Activated T-helper 1 cell treated with anti-CD3 and anti-CD28 coated beads, Interleukin-2, amount 50 U/mL, for 16 hours (primary cell): ENCODE results near the gene MSI2.

Experiments
- DNase-seq, 2 donors: peaks; one replicate each; pipeline ENCODE4 v3.0.0-alpha.2; 2020; ENCODE audit warnings: low read depth in 1 of 2, low spot score in 1 of 2

The MSI2 gene

DNA sequence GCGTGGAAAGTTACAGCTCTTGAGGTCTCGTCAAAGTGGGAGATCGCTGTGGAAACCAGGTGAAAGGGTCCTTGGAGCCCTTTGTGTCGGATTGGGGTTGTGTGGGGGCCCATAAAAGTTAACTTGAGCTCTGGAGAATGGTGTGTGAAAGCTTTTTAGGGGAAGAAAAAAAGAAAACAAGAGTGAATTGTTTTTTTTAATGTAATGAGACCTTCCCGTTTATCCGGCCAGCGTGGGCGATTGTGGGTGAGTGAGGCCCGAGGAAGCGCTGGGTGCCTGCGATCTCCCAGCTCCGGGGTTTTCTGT, 150.6 kb downstream of the MSI2 start:
- no peak for DNase-seq

DNA sequence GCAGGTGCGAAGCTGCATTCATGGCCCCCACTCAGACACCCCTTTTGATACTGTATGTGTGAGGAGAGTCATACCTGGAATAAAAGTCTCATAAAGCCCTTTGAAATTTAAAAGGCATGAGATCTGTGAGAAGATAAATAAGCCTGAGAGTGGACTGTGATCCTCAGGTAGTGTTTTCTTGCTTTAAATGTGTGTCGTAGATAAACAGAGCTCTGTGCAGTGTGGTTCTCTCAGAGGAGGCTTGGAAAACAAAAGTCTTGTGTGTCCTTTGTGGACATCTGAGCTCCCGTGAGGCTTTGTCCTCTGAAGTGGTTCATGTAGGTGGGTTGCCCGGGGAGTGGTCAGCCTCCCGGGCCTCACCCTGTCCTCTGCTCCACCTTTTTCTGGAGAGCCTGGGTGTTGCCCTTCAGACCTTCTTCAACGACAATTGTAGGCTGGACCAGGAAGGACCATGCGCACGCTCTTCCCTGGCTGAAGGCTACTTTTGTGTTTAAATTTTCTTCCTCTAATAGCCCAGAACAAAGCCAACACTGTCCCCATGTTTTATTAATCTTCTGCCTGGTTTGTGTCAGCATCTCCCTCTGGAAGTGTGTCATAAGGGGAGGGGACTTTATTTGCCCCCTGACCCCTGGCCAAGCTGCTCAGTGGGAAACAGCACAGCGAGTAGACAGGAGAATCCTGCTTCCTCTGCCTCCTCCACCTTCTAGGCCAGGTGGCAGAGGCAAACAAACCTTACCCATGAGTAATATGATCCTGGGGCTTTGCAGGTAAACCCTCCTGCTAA, 151.2 kb downstream of the MSI2 start:
- DNase-seq: no peak

DNA sequence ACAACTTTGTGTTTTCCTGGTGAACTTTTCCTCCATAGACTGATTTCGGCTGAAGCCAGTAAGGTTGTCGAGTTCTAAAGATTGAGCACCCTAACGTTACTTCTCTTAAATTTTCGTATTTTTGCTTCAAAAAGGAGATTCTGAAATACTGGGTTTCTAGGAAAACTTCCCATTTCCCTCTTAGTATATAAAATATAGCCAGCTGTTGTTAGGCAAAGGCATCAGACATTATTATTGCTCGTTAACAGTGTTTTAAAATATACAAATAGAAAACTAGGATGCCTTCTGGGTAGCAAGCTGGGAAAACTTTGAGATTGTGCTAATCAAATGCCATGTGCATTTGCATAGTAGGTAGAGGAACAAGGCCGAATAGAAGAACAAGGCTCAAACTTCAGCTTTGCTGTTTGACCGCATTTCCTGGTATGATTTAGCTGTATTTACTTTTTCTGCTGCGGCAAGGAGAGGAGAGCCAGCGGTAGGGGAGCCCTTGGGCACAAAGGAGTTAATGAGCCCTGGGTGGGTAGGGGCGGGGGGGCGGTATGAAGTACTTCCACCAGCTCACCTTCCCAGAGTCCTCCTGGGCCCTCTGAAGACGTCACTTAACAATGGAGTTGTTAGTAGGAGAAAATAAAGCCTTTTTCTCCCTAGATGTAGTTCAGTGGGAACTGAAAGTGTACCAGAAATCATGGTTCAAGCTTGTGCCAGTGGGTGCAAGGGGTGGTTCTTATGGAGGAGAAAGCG, 151.9 kb downstream of the MSI2 start:
- DNase-seq: no peak

DNA sequence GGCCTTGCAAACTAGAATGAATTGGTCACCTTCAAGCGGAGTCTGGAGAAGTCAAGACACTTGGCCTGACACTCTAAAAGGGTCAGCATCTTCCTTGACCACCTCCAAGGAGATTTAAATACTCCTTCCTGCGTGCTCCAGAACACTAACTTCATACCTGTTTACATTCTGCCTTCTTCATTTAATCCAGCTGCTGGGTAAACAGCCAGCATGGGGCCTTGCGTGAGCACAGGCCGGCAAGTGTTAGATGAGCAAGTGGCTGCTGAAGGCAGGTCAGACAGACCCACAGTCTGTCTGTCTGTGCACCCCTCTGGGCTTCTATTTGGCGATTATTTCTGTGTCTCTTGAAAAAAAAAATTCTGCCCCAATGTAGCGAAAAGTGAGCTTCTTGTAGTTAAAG, 153.8 kb downstream of the MSI2 start:
- DNase-seq: no peak

DNA sequence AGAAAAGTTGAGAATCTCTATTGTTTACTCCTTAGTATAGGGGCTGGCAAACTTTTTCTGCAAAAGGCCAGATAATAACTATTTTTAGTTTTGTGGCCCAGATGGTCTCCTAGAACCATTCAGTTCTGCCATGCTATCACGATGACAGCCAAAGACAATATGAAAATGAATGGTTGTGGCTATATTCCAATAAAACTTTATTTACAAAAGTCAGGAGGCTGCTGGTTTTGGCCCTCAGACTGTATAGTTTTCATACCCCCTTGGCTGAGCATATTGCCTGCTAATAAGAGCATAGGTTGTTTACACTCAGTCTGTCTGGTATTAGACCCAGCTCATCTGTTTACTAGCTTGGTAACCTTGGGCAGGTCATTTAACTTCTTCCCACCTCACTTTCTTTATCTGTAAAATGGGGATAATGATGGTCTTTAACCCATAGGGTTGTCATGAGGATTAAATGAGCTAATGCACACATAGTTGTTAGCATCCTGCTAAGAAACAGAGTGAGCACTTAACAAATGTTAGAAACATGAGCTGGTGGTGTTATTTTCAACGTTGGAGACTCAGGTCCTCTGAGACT, 156.3 kb downstream of the MSI2 start:
- DNase-seq: no peak

DNA sequence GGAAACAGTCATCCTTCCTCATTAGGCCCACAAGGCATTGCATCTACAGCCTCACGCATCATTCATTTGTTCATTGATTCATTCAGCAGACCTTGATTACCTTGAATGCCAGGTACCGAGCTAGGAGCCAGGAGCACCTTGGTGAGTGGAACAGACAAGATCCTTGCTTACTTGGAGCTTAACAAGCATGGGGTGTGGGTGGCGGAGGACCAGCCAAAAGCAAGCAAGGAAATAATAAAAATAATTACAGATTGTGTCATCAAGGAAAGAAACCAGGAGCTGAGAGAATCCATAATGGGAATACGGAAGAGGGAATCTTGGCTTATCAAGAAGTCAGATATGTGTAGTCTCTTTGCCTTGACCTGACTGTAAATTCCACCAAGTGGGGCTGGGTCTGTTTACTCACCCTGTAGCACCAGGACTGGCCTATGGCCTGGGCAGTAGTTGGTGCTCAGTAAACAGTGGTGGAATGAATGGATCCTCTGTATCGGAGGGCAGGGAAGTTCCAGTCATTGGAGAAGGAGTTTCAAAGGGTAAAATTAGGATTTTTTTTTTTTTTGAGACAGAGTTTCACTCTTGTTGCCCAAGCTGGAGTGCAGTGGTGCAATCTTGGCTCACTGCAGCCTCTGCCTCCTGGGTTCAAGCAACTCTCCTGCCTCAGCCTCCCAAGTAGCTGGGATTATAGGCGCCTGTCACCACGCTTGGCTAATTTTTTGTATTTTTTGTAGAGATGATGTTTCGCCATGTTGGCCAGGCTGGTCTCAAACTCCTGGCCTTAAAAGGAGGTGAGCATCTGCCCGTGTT, 157.7 kb downstream of the MSI2 start:
- no peak for DNase-seq

DNA sequence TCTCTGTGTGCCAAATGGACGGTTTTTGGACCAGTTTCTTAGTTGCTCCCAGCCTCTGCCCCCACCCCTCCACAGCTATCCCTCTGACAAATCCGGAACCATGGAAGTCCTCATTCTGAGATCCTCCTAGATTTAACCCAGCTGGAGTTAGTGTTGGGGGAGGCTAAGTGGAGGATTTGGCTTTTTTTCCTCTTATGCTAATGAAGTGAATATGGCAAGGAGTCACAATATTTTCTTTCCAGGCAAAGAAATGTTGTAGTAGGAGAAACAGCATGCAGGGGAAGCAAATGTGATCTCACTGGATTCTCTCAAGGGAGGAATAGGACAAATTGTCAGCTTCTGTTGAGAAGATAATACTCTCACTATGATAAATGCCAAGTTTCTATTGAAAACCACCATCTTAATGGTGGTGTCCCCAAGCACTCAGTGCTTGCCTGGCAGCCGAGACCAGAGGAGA, 159.5 kb downstream of the MSI2 start:
- no peak for DNase-seq

DNA sequence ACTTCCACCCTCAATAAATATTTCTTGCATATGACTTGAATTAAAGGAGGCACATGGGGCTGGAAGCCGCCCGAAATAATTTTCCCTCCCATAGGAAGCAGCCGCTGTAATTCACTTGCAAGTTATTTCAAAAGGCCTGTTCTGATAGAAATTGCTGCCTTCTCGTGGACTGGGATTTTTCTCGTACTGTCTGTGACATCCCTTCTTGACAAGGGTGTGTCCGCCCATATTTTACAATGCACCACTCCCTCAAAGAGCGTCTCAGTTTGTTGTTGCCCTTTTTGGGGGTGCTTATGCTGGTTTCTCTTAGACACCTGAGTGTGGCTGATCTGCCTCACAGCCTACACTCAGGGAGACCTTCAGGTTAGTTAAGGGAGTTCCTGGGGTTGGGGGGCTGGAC, 160.0 kb downstream of the MSI2 start:
- DNase-seq: no peak

DNA sequence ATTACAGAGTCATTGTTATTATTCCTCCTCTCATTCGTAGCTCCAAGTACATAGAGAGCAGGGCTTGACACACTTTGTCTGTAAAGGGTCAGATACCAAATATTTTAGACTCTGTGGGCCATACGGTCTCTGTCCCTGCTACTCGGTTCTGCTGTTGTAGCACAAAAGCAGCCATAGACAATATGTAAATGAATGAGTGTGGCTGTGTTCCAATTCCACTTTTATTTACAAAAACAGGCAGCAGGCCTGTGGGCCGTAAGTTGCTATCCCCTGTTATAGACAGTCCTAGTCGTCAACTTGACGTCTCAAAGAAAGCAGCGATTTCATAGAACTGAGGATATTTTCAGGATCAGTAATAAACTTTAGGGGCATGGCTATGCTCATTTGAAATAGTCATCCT, 161.6 kb downstream of the MSI2 start:
- no peak for DNase-seq

DNA sequence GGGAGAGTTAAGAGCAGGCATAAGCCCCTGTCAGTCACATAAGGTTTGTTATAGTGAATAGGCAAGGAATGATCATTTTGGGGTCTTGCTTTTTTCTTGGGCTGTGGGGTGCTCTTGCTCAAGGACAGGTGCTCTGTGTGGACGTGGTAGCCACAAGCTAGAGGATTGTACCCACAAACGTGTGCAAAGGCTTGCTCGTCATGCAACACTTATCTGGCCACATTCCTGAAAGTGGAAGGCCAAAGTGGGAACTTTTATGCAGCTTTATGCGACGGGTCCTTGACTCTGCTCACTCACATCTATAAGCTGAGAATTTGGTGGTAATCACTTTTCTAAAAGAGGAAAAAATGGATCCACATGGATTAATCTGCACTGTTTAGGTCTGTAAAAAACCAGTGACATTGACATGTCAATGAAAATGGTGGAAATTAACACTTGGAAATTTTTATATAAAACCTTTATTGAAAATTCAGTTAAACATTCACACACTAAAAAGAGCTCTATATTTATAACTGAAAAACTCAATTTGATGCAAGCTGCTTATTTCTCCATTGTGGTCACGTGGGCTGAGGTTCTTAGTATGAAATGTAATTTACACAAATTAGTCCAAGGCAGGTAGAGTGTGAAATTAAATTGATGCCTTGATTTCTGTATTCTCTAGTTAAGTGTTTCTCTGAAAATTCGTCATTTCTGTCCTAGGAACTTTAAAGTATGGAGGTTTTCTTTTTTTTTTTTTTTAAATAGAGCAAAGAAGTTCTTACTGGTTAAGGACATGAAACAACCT, 162.3 kb downstream of the MSI2 start:
- DNase-seq: no peak

DNA sequence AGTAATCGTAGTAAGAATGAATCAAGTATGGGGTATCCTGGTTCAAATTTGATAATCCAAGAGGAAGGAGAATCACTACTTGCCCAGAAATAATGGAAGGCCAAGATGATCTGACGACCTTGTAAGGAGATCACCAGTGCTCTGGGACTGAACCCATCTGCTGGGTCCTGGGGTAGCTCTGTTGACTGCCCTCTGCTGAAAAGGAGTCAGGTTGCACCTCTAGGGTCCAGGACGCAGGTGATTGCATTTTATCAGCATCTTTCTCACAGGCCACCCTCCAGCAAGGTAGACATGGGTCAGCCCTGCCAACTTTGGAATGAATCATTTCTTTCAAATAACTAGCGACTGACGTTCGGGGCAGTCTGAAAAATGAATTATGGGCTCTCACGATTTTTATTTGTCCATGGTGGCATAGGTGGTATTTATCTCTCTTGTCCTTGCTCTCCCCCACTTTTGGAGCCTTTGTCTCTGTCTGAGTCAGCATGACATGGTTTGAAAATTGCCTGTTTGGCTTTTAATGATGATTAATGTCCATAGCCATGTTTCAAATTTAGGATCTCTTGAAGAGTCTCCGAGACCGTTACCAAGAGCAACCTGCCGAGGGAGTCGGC, 163.7 kb downstream of the MSI2 start:
- DNase-seq: no peak

DNA sequence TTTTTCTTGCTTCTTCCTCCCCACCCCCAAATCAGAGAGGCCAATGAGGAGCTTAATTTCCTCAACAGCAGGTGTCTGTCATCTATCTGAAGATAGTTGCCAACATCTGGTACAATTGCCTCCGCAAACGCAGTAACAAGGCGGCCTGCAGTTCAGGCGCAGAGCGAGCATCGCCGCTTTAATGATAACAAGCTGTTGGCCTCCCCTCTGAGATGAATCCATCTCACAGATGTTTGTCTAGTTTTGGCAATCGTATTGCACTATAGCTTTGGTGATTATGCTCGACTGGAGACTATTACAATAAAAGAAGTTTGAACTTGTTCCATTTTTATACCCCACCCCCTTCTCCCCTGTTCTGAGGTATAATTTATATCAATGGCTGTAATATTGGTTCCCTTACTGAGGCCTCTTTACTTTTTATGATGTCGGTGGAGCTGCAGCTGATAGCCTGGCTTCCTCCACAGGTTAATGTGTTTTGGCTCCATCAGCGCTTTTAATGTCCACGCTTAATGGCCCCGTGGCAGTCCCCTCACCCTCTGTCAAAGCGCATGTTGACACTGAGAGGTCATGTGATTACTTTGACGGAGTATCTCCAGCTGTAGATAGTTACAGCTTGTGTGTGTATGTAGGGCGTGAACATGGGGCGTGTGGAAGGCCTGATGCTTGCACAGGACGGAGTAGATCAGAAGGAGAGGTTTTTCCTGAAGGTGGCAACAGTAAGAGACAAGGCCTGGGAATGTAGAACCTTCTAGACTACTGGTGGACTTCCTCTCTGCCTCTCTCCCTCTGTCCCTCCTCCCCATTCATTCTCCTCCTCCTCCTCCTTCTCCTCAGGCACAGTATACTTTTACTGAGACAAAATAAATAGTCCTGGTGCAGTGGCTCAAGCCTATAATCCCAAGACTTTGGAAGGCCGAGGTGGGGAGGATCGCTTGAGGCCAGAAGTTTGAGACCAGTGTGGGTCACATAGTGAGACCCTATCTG, 164.7 kb downstream of the MSI2 start:
- DNase-seq: no peak

DNA sequence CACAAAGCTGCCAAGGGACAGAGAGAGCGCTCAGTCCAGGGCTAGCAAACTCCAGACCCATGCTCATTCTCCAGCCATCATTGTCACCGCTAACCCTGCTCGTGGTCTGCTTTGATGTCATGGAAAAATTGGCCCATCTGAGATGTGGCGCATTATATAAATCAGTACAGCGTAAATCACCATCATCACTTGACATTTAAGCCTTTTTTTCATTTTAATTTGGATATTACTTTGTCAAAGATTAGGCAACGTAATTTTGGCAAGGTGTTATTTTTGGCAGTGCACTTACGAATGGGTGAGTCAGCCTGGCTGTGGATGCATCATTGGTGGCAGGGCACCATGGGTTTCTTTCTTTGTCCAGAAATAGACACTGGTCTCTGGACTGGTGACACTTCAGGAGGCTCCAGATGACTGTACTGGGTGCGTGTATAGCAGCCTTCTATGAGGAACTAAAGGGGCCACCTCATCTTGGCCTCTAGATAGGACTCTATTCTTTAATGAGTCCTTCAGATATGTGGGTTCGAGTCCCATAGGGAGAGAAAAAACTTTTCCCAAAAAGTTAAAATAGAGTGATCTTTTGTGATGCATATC, 166.3 kb downstream of the MSI2 start:
- no peak for DNase-seq

DNA sequence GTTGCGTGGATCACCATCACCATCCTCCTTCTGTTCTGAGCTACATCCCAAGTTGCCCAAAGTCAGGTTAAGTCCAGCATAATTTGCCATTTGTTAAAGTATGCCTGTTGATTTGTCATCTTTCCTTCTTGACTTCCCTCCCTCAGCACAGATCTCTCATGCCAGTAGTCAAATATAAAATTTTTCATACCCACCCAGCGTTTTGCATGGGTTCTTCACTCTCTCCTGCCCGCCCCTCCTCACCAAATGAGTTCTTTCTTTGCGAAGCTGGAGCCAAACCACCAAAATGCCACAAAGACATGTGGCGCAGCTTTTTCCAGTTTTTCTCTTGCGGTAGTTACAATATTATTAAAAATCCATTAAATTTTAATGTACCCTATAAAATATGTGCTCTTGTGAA, 167.2 kb downstream of the MSI2 start:
- no peak for DNase-seq

DNA sequence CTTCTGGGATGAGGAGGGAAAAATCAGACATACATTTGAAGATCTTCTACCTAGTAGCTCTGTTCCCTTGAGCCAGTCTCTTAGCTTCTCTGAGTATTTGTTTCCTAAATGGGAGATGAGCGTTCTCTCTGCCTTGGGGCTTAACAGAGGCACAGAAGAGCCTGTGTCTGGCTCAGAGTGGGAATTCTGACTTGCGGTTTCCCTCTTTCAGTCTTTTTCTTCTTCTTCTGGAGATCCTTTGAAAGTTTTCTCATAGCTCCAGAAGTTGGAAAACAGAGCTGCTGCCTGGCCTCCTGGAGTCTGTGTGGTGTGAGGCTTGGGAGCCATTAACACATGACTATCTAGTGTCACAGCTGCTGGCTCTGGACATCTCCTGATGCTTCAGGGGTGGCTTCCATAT, 167.9 kb downstream of the MSI2 start:
- DNase-seq: no peak

DNA sequence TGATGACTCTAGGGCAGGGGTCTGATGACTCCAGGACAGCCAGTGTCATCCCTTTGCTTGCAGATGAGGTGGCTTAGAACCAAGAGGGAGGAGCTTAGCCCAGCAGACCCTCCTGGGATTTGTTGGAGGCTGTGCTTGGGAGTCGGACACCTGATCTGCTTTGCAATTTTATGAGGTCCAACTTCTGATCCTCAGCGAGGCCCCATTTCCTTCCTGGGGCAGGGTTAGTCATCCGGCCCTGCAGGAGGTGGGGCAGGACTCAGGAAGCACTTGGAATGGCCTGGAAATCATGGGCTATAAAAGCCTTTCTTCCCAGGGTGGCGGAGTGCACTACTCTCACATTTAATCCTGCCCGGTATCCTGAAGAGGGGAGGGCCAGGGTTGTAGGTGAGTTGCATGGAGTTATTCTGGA, 168.5 kb downstream of the MSI2 start:
- no peak for DNase-seq

DNA sequence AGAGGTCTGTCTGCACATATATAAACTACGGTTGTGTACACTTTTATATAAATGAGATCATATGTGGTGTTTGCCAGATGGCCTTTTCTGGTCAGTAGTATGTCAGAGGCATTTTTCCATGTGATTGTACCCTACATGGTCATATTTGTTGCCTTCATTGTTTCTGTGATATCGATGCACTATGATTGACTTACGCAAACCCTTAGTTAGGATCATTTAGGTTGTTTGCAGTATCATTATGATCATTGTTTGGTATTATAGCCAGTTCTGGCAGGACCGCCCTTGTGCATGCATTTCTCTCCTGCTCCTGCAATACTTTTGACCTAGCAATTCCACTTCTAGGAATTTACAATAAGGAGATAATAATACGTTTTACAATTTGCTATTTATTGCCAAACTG, 169.1 kb downstream of the MSI2 start:
- DNase-seq: no peak

DNA sequence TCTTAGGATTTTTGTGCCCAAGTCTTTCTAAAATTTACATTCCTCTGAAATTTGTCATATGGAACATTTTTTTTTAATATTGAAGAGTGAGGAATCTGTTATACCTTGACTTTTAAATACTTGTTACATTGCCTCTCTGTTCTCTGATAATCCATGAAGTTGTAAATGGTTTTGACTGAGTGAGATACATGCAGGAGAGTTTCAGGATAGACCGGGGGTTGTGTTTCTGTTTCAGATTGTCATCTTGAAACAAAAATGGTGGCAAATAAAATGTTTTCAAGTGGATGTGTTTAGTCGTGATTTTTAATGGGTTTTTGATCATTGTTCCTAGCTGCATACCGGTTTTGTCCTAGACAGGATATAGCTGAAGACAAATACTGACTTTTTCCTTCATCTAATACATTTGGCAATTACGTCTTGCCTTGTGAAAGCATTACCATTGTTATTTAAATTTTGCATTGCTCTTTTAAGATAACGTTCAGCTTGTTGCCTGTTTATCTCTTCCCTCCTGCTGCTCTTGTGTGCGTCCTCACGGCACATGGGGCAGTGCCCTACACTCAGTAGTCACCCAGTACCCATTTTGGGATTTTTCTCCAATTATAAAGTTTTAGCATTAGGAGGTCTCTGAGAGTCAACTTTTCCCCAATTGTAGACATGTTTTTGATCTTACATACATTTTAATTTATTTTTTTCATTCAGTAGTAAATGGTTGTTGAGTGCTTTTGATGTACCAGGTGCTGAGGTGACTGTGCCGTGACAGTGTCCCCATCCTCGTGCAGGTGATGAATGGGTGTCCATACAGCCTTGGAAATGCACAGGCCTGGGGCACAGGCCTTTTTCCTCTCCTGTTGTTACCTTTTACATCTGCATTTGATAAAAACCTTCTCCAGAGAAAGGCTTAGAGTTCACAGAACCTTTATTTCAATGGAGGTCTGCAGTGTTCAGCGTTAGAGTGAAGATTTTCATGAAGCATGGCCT, 169.9 kb downstream of the MSI2 start:
- DNase-seq: no peak
